Peyer's patch (tissue), 4 donors: ENCODE measurements around the gene NCOA7. TPM values are rescaled to one million over a fixed set of nuclear protein-coding genes. Genes with fewer than 3 reads are reported as not detected.

Experiments used
- DNase-seq, 3 donors: peaks; one replicate each; pipeline ENCODE4 v3.0.0-alpha.2; 2017 to 2019
- H3K27ac ChIP-seq, 4 donors: fragments of 200-600 bp; sonication (generic); one replicate each; pipeline ENCODE4 v1.5.1; 2016 to 2019
- H3K27me3 ChIP-seq, 2 donors: fragments of 200-600 bp; sonication (generic); one replicate each; pipeline ENCODE4 v1.5.1; 2019
- H3K36me3 ChIP-seq, 3 donors: fragments of 200-600 bp; sonication (generic); one replicate each; pipeline ENCODE4 v1.5.1; 2016 to 2019
- H3K4me1 ChIP-seq, 4 donors: fragments of 200-600 bp; sonication (generic); one replicate each; pipeline ENCODE4 v1.5.1; 2016 to 2019
- H3K4me3 ChIP-seq, 4 donors: fragments of 200-600 bp; sonication (generic); 1 replicate in 3 of 4; 2 replicates in 1 of 4; pipeline ENCODE4 v1.5.1; 2016 to 2019; ENCODE audit warnings: mild to moderate bottlenecking in 1 of 4
- H3K9me3 ChIP-seq, 4 donors: fragments of 200-600 bp; sonication (generic); one replicate each; pipeline ENCODE4 v1.5.1; 2016 to 2019; ENCODE audit warnings: mild to moderate bottlenecking in 1 of 4
- POLR2A ChIP-seq, 2 donors: fragments of 450-650 bp; IDR thresholded peaks; one replicate each; pipeline ENCODE4 v1.5.1; 2017; ENCODE audit warnings: antibody characterized with exemption in 2 of 2, mild to moderate bottlenecking in 2 of 2, moderate library complexity in 2 of 2
- total RNA-seq, 4 donors: library from RNA; depleted of rRNA; stranded (reverse); fragments of >200 nt; gene quantifications; one replicate each; pipeline ENCODE4 v1.1.0, GENCODE V29; 2016
- TF ChIP-seq, protein P1 (sequence below), 6 experiments: fragments of 450-650 bp in 4 of 6; fragments of 200-600 bp in 2 of 6; sonication (generic) in 1 of 6; IDR thresholded peaks; one replicate each; pipeline ENCODE4 v1.5.1; 2017 to 2019; ENCODE audit warnings: antibody characterized with exemption in 6 of 6, mild to moderate bottlenecking in 3 of 6, moderate library complexity in 1 of 6

The NCOA7 gene
- total RNA-seq, 4 donors from 2014 or later = 15.4 to 80.9 (median 27.7) TPM

GRCh38 chr6:125836466-125836865 lies 45.7 kb downstream of the NCOA7 start:
- H3K27me3 ChIP-seq = no peaks in the 10 kb centered on the region
- no peak for DNase-seq
- H3K4me1 ChIP-seq = peaks cover 0 to 12% (median 3%) of the 10 kb centered on the region in 4 donors
- no peaks in the 10 kb centered on the region for H3K36me3 ChIP-seq
- H3K9me3 ChIP-seq = no peaks in the 10 kb centered on the region
- H3K4me3 ChIP-seq = no peak overlapping the region
- no peak for TF ChIP-seq POLR2A (IDR thresholded peaks at IDR 0.05)
- TF ChIP-seq, protein P1, sequence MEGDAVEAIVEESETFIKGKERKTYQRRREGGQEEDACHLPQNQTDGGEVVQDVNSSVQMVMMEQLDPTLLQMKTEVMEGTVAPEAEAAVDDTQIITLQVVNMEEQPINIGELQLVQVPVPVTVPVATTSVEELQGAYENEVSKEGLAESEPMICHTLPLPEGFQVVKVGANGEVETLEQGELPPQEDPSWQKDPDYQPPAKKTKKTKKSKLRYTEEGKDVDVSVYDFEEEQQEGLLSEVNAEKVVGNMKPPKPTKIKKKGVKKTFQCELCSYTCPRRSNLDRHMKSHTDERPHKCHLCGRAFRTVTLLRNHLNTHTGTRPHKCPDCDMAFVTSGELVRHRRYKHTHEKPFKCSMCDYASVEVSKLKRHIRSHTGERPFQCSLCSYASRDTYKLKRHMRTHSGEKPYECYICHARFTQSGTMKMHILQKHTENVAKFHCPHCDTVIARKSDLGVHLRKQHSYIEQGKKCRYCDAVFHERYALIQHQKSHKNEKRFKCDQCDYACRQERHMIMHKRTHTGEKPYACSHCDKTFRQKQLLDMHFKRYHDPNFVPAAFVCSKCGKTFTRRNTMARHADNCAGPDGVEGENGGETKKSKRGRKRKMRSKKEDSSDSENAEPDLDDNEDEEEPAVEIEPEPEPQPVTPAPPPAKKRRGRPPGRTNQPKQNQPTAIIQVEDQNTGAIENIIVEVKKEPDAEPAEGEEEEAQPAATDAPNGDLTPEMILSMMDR (IDR thresholded peaks at IDR 0.05) = no peak
- no peak overlapping the region for H3K27ac ChIP-seq

DNA sequence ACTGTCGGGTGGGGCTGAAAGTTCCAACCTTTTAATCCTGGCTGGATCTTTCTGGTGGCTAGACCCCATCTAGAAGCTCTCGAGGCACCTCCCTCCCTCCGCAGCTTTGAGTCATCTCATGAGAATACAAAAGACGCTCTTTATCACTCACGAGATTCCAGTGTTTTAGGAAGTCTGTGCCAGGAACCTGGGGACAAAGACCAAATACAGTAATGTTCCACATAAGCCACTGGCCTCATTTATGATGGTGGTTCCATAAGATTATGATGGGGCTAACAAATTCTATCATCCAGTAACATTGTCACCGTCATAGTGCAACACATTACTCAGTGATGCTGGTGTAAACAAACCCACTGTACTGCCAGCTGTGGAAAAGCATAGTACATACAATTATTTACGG lies 48.7 kb downstream of the NCOA7 start:
- H3K9me3 ChIP-seq = no peaks in the 10 kb centered on the region
- TF ChIP-seq, protein P1 (IDR thresholded peaks at IDR 0.05) = no peak
- TF ChIP-seq POLR2A (IDR thresholded peaks at IDR 0.05) = no peak
- no peaks in the 10 kb centered on the region for H3K4me1 ChIP-seq
- no peaks in the 10 kb centered on the region for H3K27me3 ChIP-seq
- no peak overlapping the region for H3K4me3 ChIP-seq
- H3K36me3 ChIP-seq = no peaks in the 10 kb centered on the region
- H3K27ac ChIP-seq = peak overlapping the region in 1 of 4 donors; percentile 12
- DNase-seq = no peak

- Histone ChIP-seq H3K9me3 (no peaks in the 10 kb centered on the region), H3K4me3 (no peak overlapping the region), H3K27ac (peak overlapping the region in 1 of 4 donors; percentile 12), H3K4me1 (no peaks in the 10 kb centered on the region), H3K27me3 (no peaks in the 10 kb centered on the region), H3K36me3 (no peaks in the 10 kb centered on the region)
- no peak for DNase-seq
- TF ChIP-seq POLR2A (IDR thresholded peaks at IDR 0.05) = no peak
- TF ChIP-seq, protein P1 (IDR thresholded peaks at IDR 0.05) = no peak
Observed at GRCh38 chr6:125839879-125840278, 49.1 kb downstream of the NCOA7 start.

DNA sequence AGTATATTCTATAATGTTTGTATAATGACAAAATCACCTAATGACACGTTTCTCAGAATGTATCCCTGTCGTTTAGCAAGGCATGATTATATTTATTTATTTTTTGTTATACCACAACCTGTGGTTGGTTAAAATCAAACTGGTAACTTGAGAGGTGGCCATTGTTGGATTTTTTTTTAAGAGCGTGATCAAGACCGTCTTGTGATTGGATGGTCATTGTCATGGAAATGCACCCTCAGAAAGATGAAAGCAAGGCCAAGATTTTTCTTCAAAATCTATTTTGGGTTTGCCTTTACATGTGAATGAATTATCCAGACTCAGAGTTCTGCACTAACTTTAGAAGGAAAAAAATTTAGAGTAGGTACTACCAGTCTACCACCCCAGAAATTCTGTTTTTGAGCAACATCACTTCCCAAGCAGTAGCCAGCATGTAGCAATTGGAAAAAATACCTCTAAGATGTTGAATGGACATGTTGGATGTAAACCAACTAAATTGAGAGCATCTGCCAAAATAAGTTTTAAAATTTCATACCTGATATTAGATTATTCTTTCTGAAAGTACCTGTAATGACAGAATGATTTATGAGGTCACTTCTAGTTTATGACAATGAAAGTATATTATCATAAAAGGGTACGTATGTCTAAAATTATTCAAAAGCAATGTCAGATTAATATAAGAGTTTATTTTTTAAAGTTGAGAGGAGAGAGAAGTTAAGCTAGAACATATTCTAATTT lies 50.8 kb downstream of the NCOA7 start:
- H3K27ac ChIP-seq = no peak overlapping the region
- no peaks in the 10 kb centered on the region for H3K36me3 ChIP-seq
- H3K9me3 ChIP-seq = no peaks in the 10 kb centered on the region
- no peaks in the 10 kb centered on the region for H3K27me3 ChIP-seq
- H3K4me1 ChIP-seq = no peaks in the 10 kb centered on the region
- DNase-seq = no peak
- H3K4me3 ChIP-seq = no peak overlapping the region
- no peak for TF ChIP-seq POLR2A (IDR thresholded peaks at IDR 0.05)
- TF ChIP-seq, protein P1 (IDR thresholded peaks at IDR 0.05) = no peak

- H3K4me1 ChIP-seq = no peaks in the 10 kb centered on the region
- DNase-seq = no peak
- H3K9me3 ChIP-seq = no peaks in the 10 kb centered on the region
- H3K27ac ChIP-seq = no peak overlapping the region
- no peaks in the 10 kb centered on the region for H3K36me3 ChIP-seq
- no peaks in the 10 kb centered on the region for H3K27me3 ChIP-seq
- H3K4me3 ChIP-seq = no peak overlapping the region
- TF ChIP-seq, protein P1 (IDR thresholded peaks at IDR 0.05) = no peak
- TF ChIP-seq POLR2A (IDR thresholded peaks at IDR 0.05) = no peak
Observed at GRCh38 chr6:125842091-125842626, 51.4 kb downstream of the NCOA7 start.
